22Rv1 (cell line): ENCODE results near the gene RASD1.

Source experiments
- H3K27ac ChIP-seq: fragments of 450-650 bp; 2 replicates; pipeline ENCODE4 v1.5.1; 2017
- CTCF ChIP-seq: fragments of 450-650 bp; IDR thresholded peaks from 2 replicates; pipeline ENCODE4 v1.5.1; 2017; ENCODE audit warnings: mild to moderate bottlenecking
- ZFX ChIP-seq: fragments of 450-650 bp; IDR thresholded peaks from 2 replicates; pipeline ENCODE4 v1.6.1; 2017; ENCODE audit warnings: antibody characterized with exemption, borderline replicate concordance

The RASD1 gene

GRCh38 chr17:17512866-17513265 lies 16.7 kb upstream of the RASD1 start:
- H3K27ac ChIP-seq, result no peak overlapping the region
- TF ChIP-seq ZFX, result no peak
- no peak for TF ChIP-seq CTCF

- TF ChIP-seq CTCF (no peak), ZFX (no peak)
- no peak overlapping the region for H3K27ac ChIP-seq
Measured at GRCh38 chr17:17511881-17512858, 16.0 kb upstream of the RASD1 start.

GRCh38 chr17:17511293-17511741 lies 15.1 kb upstream of the RASD1 start:
- H3K27ac ChIP-seq, result no peak overlapping the region
- TF ChIP-seq CTCF, result no peak
- no peak for TF ChIP-seq ZFX

DNA sequence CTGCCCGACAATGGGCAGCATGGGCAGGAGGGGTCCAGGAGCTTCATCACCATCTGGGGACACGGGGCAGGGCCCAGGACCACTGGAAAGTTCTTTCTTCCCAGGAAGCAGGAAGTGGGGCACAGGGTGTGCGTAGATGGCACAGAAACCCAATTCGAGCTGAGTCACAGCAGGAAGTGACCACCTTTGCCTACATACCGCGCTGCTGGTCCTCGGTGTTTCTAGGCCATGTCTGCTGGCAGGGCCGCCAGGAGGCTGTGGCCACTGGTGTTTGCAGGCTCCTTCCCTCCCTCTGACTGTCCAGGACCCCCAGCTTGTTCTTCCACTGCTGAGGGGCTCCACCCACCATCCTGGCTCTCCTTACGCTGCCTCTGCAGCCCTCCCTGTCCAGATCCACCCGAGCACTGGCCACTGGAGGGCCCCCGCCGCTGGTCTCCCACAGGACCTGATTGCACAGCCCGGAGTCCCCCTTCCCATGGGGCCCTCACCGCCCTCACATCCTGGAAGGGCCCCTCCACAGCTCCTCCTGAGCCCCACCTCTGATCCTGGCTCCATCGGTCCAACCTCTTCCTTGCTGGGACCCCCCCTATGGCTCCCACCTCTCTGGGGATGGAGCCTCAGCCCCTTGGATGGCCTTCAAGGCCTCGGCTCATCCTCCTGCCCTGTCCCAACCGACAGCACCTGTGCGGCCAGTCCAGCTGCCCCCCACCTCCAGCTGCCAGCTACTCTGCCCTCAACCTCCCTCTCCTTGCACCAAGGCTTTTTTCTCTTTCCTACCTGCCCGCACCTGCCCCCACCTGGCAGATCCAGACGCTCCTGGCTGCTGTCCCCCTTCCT lies 14.5 kb upstream of the RASD1 start:
- H3K27ac ChIP-seq, result no peak overlapping the region
- TF ChIP-seq CTCF (no peak), ZFX (no peak)

GRCh38 chr17:17509601-17510425 lies 13.6 kb upstream of the RASD1 start:
- no peak overlapping the region for H3K27ac ChIP-seq
- no peak for TF ChIP-seq CTCF
- no peak for TF ChIP-seq ZFX

DNA sequence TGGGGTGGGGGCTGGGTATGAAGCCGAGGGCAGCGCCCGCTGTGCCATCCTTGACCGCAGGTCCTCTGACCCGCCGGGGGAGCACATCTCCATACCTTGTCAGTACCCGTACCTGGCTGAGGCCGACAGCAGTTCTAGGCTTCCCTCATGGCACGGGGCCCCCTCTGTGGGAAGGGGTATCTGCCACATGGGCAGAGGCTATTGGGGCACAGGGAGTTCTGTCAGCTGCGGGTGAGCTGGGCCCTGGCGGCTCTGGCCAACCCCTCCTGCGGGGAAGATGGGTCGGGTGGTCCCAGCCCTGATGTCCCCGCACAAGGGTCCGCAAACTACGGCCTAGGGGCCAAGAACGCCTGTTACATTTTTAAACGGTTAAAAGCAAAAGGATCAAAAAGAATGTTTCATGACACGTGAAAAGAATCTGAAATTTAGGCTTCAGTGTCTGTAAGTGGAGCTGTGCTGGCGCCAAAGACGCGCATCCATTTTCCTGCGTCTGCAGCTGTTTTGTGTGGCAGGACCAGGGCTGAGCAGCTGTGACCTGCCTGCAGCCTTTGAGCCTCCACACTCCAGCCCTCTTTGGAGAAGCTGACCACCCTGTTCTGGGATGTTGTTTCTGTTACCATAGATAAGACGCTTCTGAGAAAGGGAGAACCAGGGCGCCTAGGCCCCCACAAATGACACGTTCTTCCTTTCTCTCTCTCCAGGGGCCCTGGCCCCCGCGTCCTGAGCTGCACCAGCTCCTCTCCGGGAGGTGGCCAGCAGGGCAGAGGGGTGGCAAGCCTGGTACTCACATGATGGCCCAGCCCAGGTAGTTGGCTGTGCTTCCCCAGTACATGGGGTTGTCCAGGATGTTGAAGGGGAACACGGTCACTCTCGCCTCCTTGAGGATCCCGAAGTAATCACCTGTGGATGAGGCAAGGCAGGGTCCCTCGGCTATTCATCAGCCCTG lies 12.7 kb upstream of the RASD1 start:
- H3K27ac ChIP-seq, result no peak overlapping the region
- TF ChIP-seq CTCF, result no peak
- no peak for TF ChIP-seq ZFX
